Effector memory CD8-positive, alpha-beta T cell (primary cell): Measurements from ENCODE around the gene GBX2.

Source experiments
- ATAC-seq: fragments of 150-1000 bp; cut with Tn5 transposase; replicated peaks from 2 replicates; pipeline ENCODE4 v1.10.0; 2021; ENCODE audit warnings: mild to moderate bottlenecking, moderate library complexity
- DNase-seq, 3 experiments: peaks; one replicate each; pipeline ENCODE4 v3.0.0; 2021
- H3K27ac Mint-ChIP-seq, 2 donors: one replicate each; pipeline ENCODE4 v1.8.0; 2022; ENCODE audit warnings: mild to moderate bottlenecking in 2 of 2, mixed read lengths in 2 of 2, moderate library complexity in 2 of 2
- H3K27me3 Mint-ChIP-seq, 2 donors: one replicate each; pipeline ENCODE4 v1.8.0; 2022; ENCODE audit warnings: mixed read lengths in 2 of 2
- H3K36me3 Mint-ChIP-seq: one replicate; pipeline ENCODE4 v1.8.0; 2022; ENCODE audit warnings: mild to moderate bottlenecking, moderate library complexity, mixed read lengths; ENCODE audit not compliant: insufficient read depth
- H3K4me1 Mint-ChIP-seq, 2 donors: one replicate each; pipeline ENCODE4 v1.8.0; 2022; ENCODE audit warnings: low read depth in 2 of 2, mixed read lengths in 2 of 2
- H3K4me3 Mint-ChIP-seq, 2 donors: one replicate each; pipeline ENCODE4 v1.8.0; 2022; ENCODE audit warnings: mild to moderate bottlenecking in 2 of 2, mixed read lengths in 2 of 2, moderate library complexity in 2 of 2
- H3K9me3 Mint-ChIP-seq, 2 donors: one replicate each; pipeline ENCODE4 v1.8.0; 2022; ENCODE audit warnings: mixed read lengths in 2 of 2

Gene GBX2

DNA sequence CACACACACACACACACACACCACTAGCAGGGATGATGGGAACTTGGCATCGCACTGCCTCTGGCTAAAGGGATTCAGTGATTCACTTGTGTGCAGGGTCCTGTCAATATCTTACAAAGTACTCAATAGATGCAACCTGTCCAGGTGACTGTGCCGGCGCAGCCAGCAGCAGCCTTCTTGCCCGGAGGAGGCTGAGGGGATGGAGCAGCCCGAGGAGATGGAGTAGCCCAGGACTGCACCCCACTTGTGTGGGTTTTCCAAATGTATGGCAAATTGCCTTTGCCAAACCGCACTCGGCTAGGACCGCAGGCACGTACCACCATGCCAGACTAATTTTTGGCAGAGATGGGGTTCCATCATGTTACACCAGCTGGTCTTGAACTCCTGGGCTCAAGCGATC is 31.1 kb downstream of the GBX2 start:
- Mint-ChIP-seq H3K9me3 (no peaks in the 10 kb centered on the region), H3K27ac (no peak overlapping the region), H3K4me1 (no peaks in the 10 kb centered on the region), H3K36me3 (peaks cover 4% of the 10 kb centered on the region), H3K27me3 (peaks cover 14 to 15% of the 10 kb centered on the region in 2 donors), H3K4me3 (no peak overlapping the region)
- ATAC-seq (no peak), DNase-seq (no peak)

DNA sequence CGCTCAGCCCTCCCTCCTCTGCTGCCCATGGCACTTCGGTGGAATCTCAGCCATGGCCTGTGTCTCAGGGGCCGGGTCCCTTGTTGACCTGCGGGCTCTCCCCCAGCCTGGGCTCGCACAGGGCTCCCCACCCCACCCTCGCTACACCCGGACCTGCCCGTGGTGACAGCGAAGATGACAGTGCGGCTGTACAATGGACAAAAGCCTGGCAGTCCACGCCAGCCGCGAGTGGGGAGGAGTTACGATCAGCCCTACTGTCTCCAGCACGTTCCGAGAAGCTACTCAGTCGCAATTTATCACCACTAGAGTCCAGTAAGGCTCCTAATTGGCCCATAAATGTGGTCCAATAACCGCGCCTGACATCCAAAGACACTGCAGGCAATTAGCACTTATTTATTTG is 31.6 kb downstream of the GBX2 start:
- ATAC-seq, result no peak
- no peak overlapping the region for H3K4me3 Mint-ChIP-seq
- H3K36me3 Mint-ChIP-seq, result peaks cover 9% of the 10 kb centered on the region
- H3K9me3 Mint-ChIP-seq, result no peaks in the 10 kb centered on the region
- DNase-seq, result no peak
- no peak overlapping the region for H3K27ac Mint-ChIP-seq
- H3K27me3 Mint-ChIP-seq, result peaks cover 10 to 12% of the 10 kb centered on the region in 2 donors
- H3K4me1 Mint-ChIP-seq, result no peaks in the 10 kb centered on the region

DNA sequence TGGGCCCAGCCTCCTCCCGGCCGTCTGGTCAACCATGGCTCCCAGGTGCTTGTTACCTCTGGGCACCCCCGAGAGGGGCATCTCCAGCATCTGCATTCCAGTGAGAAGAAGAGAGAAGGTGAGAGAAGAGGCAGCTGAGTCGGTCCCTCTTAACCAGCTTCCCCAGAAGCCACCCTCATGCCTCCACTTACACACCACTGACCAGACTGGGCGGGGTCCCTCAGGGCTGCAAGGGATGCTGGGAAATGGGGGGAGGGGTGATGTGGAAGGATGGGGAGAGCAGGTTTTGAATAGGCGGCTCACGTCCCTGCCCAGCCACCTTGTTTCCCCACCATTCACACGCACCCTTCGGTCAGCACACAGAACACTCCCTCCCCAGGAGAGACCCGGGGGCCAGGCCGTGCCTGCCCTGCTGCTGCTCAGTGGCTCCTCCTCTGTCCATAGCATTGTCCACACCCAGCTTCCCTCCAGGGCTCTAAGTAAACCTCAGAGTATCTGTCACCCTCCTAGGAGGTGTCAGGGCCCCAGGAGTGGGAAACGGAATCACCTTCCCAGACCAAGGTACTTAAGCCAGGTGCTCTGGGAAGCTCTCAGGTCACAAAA is 34.7 kb downstream of the GBX2 start:
- ATAC-seq (no peak), DNase-seq (no peak)
- H3K36me3 Mint-ChIP-seq, result peaks cover 11% of the 10 kb centered on the region
- H3K4me3 Mint-ChIP-seq, result no peak overlapping the region
- no peaks in the 10 kb centered on the region for H3K9me3 Mint-ChIP-seq
- H3K27me3 Mint-ChIP-seq, result no peaks in the 10 kb centered on the region
- no peaks in the 10 kb centered on the region for H3K4me1 Mint-ChIP-seq
- no peak overlapping the region for H3K27ac Mint-ChIP-seq

DNA sequence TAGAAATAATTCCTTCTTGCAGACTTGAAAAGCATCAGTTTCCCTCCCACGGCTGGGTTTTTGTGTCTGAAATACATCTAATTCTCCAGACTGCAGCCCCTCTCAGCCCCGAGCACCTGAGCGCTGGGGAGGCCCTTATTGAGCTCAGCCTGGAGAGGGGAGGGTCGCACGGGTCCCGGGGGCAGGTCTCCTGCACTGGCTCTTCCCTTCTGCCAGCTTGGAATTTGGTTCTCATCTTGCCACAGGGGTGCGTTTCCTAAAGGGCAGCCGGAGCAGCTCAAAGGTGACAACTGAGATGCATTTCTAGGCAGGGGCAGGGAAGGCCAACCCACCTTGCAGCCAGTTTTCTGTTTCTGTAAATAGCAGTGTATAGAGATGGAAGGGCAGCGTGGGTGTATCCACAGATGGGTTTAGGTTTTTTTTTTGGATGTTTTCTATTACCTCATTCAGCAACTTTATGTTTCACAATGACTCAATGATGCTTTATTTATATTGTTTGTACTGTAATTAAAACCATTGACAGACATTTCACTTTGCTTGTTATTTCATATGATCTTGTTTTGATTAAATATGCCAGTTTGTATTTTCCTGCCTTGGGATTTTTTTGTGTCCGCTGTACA is 37.0 kb downstream of the GBX2 start:
- Mint-ChIP-seq H3K9me3 (no peaks in the 10 kb centered on the region), H3K4me3 (no peak overlapping the region), H3K27ac (no peak overlapping the region), H3K27me3 (no peaks in the 10 kb centered on the region), H3K4me1 (no peaks in the 10 kb centered on the region), H3K36me3 (peaks cover 19% of the 10 kb centered on the region)
- no peak for DNase-seq
- ATAC-seq, result no peak

DNA sequence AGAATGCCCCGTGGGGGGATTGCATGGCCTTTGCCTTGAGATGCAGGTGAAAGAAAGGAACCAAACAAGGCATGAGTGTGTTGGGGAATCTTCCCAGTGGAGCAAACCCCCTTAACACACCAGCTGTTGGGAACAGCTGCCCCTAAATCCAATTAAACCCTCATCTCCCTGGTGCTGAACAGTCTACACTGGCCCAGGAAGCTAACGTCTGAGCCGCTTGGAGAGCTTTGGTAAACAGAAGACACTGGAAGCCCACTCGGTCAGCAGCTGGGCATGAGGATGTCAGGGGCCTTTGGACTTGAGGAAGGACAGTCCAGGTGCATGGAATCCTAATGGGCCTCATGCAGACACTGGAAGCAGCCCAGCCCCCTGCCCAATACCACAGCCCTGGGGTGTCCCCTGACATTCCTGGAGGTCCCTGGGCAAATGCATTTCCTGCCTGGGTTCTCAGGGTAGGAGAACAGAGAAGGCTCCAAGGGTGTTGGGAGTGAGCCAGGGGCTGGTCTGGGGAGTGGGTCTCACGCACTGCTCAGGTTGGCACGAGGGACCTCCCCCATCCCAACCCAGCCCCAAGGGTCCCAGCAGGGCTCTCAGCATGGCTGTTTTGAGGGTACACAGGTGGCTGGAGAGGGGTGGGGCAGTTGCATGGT is 37.7 kb downstream of the GBX2 start:
- Mint-ChIP-seq H3K36me3 (peaks cover 23% of the 10 kb centered on the region), H3K27me3 (no peaks in the 10 kb centered on the region), H3K9me3 (no peaks in the 10 kb centered on the region), H3K27ac (no peak overlapping the region), H3K4me1 (no peaks in the 10 kb centered on the region), H3K4me3 (no peak overlapping the region)
- DNase-seq (no peak), ATAC-seq (no peak)

DNA sequence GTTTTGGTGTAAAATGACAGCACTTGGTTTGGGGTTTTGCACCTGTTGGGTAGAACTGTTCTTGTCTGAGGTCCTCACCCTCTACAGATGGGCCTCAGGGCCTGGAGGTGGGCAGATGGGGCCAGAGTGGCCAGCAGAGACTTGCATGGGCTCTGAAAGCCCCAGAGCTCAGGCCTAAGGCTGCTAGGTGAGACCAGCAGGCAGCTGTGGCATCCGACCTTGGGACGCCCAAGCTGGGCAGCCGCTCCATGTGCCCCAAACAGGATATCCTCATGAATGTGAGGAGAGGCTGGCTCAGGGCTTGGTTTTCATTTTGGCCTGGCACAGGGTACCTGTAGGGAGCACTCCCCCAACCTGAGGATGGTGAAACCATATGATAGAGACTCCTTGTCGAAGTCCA is 38.3 kb downstream of the GBX2 start:
- Mint-ChIP-seq H3K9me3 (no peaks in the 10 kb centered on the region), H3K27ac (no peak overlapping the region), H3K36me3 (peaks cover 29% of the 10 kb centered on the region), H3K4me3 (no peak overlapping the region), H3K27me3 (no peaks in the 10 kb centered on the region), H3K4me1 (no peaks in the 10 kb centered on the region)
- no peak for ATAC-seq
- DNase-seq, result no peak

DNA sequence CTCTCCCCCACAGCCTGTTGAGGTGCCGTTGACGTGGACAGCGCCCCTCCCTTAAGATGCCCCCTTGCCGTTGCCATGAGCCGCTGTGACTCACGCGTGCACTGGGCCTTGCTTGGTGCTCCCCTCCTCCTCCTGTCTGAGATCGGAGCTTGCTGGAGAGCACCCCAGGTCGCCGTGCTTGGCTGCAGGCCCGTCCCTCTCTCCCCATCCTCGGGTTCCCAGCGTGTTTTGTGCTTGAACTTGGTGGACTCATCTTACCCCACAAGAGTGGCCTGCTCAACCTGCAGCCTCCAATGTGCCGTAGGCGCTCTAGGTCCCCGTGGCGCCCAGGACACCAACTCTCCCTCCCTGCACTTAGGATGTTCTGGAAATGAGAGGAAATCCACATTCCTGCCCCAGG is 39.9 kb downstream of the GBX2 start:
- Mint-ChIP-seq H3K4me3 (no peak overlapping the region), H3K27ac (no peak overlapping the region), H3K9me3 (no peaks in the 10 kb centered on the region), H3K4me1 (no peaks in the 10 kb centered on the region), H3K27me3 (no peaks in the 10 kb centered on the region), H3K36me3 (peaks cover 36% of the 10 kb centered on the region)
- no peak for ATAC-seq
- no peak for DNase-seq

DNA sequence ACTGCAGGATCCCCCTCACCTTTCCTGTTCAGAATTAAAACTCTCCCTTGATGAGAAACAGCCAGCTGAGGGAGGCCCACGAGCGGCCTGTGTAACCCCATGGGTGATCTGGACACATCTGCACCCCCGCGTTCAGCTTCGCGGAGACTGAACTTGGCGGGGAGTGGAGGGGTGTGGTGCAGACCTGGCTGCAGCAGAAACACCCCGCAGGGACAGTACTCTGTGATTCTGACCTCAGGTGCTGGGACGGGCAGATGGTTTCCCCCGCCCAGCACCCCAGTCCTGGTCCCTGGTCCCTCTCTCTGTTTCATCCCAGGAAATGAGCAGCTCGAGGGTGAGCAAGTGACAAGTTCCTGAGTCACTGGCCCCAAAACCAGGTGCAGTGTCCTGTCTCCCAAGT is 41.2 kb downstream of the GBX2 start:
- H3K4me3 Mint-ChIP-seq, result no peak overlapping the region
- no peaks in the 10 kb centered on the region for H3K9me3 Mint-ChIP-seq
- no peak overlapping the region for H3K27ac Mint-ChIP-seq
- no peaks in the 10 kb centered on the region for H3K27me3 Mint-ChIP-seq
- DNase-seq (no peak), ATAC-seq (no peak)
- H3K36me3 Mint-ChIP-seq, result peaks cover 43% of the 10 kb centered on the region
- H3K4me1 Mint-ChIP-seq, result no peaks in the 10 kb centered on the region

DNA sequence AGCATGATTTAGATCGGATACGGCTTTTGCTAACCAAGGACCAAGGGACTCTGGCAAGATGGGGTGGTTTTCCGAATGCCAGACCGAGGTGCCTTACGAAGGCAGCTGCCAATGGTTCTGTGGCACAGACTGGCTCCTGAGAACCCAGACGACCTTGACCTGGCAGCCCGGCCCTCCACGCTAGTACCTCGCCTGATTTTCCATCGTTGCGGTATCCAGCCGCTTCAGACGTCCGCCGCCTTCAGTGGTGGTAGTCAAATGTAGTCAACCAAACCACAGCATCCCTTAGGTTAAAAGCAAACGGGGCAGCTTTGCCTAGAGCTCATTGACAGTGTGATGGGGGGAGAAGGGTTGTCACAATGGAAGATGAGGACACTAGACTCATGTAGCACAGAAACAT is 42.6 kb downstream of the GBX2 start:
- Mint-ChIP-seq H3K9me3 (no peaks in the 10 kb centered on the region), H3K4me1 (no peaks in the 10 kb centered on the region), H3K27me3 (no peaks in the 10 kb centered on the region), H3K36me3 (peaks cover 47% of the 10 kb centered on the region), H3K4me3 (no peak overlapping the region), H3K27ac (no peak overlapping the region)
- DNase-seq, result no peak
- no peak for ATAC-seq

DNA sequence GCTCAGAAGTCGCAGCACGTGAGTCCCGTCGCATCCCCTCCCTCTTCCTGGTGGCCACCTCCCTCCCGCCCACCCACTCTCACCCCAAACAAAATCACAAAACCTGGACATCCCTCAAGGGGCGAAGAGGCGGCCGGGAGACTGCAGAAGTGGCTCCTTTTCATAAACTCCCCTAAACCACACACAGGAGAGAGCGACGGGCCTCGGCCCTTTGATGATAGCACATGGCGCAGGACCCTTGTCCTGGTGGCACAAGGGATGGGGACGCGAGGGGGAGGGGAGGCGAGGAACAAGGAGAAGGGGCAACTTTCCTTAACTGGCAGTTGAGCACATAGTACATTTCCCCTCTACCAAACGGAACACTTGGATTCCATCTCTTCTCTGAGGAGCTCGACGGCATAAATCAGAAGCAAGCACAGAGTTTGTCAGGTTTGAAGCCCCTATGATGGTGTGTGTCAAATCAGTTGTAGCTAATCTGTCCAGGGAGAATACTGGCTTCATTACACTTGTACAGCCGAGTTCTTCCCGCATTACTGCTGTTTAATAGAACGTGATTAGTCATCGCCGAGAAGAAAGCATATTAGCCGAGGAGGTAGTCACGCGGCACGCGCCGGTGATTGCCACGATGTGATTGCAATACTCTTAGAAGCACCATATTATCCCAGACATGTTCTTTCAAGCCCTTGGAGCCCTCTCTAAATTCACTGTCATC is 43.8 kb downstream of the GBX2 start:
- Mint-ChIP-seq H3K36me3 (peaks cover 47% of the 10 kb centered on the region), H3K4me3 (no peak overlapping the region)
- no peak for ATAC-seq

DNA sequence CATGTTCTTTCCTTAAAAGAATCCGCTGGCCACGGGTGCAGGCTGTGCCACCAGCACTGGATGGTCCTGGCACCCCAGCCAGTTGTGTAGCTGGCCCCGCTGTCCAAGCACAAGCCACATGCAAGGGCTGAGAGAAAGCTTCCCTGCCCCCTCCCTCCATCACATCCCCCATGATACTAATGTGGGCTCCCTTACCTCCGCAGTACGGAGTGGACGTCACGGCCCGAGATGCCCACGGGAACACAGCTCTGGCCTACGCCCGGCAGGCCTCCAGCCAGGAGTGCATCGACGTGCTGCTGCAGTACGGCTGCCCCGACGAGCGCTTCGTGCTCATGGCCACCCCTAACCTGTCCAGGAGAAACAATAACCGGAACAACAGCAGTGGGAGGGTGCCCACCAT is 44.5 kb downstream of the GBX2 start:
- Mint-ChIP-seq H3K9me3 (no peaks in the 10 kb centered on the region), H3K36me3 (peaks cover 47% of the 10 kb centered on the region), H3K4me3 (no peak overlapping the region), H3K4me1 (peaks cover 0 to 2% of the 10 kb centered on the region in 2 donors), H3K27me3 (no peaks in the 10 kb centered on the region), H3K27ac (no peak overlapping the region)
- ATAC-seq (no peak), DNase-seq (no peak)

More for the DNA sequence above, 43.8 kb downstream of the GBX2 start:
- H3K9me3 Mint-ChIP-seq, result no peaks in the 10 kb centered on the region
- DNase-seq, result no peak
- no peaks in the 10 kb centered on the region for H3K4me1 Mint-ChIP-seq
- H3K27me3 Mint-ChIP-seq, result no peaks in the 10 kb centered on the region
- no peak overlapping the region for H3K27ac Mint-ChIP-seq

DNA sequence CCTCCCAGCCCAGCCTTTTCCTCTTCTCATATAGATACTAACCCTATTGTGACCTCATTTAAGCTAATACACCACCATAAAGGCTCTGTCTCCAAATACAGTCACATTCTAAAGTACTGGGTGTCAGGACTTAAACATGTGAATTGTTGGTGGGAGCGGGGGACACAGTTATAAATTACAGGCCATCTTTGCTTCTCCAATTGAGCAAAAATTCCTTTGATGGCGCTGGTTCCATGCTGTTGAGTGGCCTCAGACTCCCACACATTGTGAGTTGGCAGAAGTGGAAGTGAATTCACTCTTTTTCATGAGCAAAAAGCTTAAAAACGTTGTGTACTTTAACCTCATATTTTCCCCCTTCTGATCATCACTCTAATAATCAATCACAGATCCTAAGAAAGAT is 46.0 kb downstream of the GBX2 start:
- no peak for DNase-seq
- no peak for ATAC-seq
- H3K9me3 Mint-ChIP-seq, result no peaks in the 10 kb centered on the region
- peaks cover 0 to 3% of the 10 kb centered on the region in 2 donors for H3K4me1 Mint-ChIP-seq
- H3K36me3 Mint-ChIP-seq, result peaks cover 46% of the 10 kb centered on the region
- no peaks in the 10 kb centered on the region for H3K27me3 Mint-ChIP-seq
- H3K4me3 Mint-ChIP-seq, result no peak overlapping the region
- no peak overlapping the region for H3K27ac Mint-ChIP-seq

DNA sequence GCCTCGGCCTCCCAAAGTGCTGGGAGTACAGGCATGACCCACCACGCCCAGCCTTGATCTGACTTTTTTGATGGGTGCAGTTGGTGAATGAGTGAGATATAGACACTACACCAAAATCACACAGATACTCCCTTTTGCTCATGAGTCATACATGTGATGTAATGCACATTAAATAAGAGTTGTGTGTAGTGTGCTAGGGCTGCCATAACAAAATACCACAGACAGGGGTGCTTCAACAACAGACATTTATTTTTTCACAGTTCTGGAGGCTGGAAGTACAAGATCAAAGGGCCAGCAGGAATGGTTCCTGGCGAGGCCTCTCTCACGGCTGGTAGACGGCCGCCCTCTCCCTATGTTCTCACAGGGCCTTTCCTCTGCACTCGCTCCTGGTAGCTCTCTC is 46.6 kb downstream of the GBX2 start:
- H3K36me3 Mint-ChIP-seq, result peaks cover 41% of the 10 kb centered on the region
- no peaks in the 10 kb centered on the region for H3K9me3 Mint-ChIP-seq
- no peak overlapping the region for H3K4me3 Mint-ChIP-seq
- H3K4me1 Mint-ChIP-seq, result peaks cover 0 to 3% of the 10 kb centered on the region in 2 donors
- ATAC-seq (no peak), DNase-seq (no peak)
- H3K27ac Mint-ChIP-seq, result no peak overlapping the region
- no peaks in the 10 kb centered on the region for H3K27me3 Mint-ChIP-seq

DNA sequence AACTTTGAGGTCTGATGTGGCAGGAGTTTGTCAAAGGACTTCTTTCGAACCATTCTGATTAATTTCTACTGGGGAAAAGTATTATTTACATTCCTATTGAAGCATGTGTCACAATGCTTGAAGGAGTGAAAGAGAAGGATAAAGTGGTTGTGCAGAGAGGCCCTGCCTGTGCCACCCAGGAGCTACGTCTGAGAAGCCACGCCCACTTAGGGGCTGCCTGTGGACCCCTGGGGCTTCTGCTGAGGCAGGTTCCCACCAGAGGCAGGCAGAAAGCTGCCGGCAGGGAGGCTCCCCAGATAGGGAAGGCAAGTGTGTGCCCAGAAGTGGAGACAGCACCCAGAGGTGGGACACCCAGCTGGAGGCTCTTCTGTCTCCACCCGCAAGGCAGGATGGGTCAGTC is 47.4 kb downstream of the GBX2 start:
- DNase-seq, result no peak
- Mint-ChIP-seq H3K27me3 (no peaks in the 10 kb centered on the region), H3K4me3 (no peak overlapping the region), H3K4me1 (peaks cover 0 to 3% of the 10 kb centered on the region in 2 donors), H3K27ac (no peak overlapping the region), H3K36me3 (peaks cover 38% of the 10 kb centered on the region), H3K9me3 (no peaks in the 10 kb centered on the region)
- no peak for ATAC-seq
